H1 (cell line): ENCODE measurements around the gene FDPS. TPM values are rescaled to one million over a fixed set of nuclear protein-coding genes. Genes with fewer than 3 reads are reported as not detected.

ENCODE experiments used
- KDM4A ChIP-seq: IDR thresholded peaks from one replicate; pipeline ENCODE4 v1.7.1; 2012; ENCODE audit warnings: low read depth, mild to moderate bottlenecking, moderate library complexity, low read length, inconsistent platforms; ENCODE audit not compliant: severe bottlenecking
- RAD21 ChIP-seq, 2 experiments: IDR thresholded peaks in 1 of 2; conservative IDR thresholded peaks in 1 of 2; 2 replicates each; pipeline ENCODE4 v1.6.1; 2011; ENCODE audit warnings: low read depth in 2 of 2, low read length in 2 of 2, improper control_type of control experiment in 1 of 2, inconsistent platforms in 1 of 2, mild to moderate bottlenecking in 1 of 2, moderate library complexity in 1 of 2
- polyA plus RNA-seq, 7 experiments: library from polyadenylated mRNA; depleted of rRNA in 3 of 7; stranded (reverse) in 5 of 7; unstranded in 2 of 7; fragments of >200 nt in 5 of 7; fragments of 200-250 nt in 2 of 7; gene quantifications; 1 replicate in 5 of 7; 2 replicates in 1 of 7; 4 replicates in 1 of 7; pipeline versions ENCODE4 v1.2.1 to v1.2.3, GENCODE V29; 2011 to 2013; ENCODE audit warnings: missing spikeins in 2 of 7, mixed read lengths in 2 of 7
- total RNA-seq: library from RNA; stranded (reverse); fragmentation: NEBNext Ultra II Directional; extraction: Animal tissue kit (Norgen Biotek cat#: 25700); gene quantifications from 2 replicates; pipeline ENCODE4 v1.2.1, GENCODE V29; 2021
- TF ChIP-seq, protein P1 (sequence below), 3 experiments: IDR thresholded peaks; 1 replicate in 2 of 3; 2 replicates in 1 of 3; pipeline versions ENCODE4 v1.5.1 to v1.6.1; 2011; ENCODE audit warnings: low read length in 3 of 3, mild to moderate bottlenecking in 3 of 3, inconsistent platforms in 2 of 3, low read depth in 1 of 3, moderate library complexity in 1 of 3; ENCODE audit not compliant: insufficient read depth in 1 of 3; ENCODE audit errors: control extremely low read depth in 1 of 3

The FDPS gene
- total and polyA plus RNA-seq, 2 of the 8 experiments (the other 6 are each of a cell fraction or from before 2014, with no cell fraction given) = 267 to 368 TPM

DNA sequence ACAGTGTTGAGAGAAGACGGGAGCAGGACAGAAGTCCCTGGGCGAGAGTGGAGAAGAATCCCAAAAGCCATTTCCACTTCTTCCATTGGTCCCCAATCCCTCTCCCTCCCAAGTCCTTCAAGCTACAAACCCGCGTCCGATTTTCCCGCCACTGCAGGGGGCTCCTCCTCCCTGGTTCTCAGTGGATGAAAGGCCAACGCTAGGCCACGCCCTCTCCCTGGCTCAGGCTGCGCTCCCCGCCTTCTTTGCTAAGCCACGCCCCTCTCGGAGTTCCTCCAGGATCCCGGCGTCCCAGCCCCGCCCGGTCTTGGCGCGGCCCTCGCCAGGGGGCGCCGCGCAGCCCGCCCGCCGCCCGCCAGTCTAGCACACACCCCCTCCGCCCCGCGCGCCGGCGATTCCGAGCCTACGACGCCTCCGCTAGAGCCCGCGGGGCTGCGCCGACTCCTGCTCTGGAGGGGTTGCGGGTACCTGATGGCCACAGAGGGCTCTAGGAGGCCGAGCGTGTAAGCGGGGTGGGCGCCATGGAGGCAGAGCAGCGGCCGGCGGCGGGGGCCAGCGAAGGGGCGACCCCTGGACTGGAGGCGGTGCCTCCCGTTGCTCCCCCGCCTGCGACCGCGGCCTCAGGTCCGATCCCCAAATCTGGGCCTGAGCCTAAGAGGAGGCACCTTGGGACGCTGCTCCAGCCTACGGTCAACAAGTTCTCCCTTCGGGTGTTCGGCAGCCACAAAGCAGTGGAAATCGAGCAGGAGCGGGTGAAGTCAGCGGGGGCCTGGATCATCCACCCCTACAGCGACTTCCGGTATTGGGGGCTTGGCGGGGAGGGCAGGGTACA lies 31.4 kb upstream of the FDPS start, which contains the start of gene HCN3 (continued):
- peak in 1 of 2 experiments; percentile 30; a peak in 2 of 4 replicates for TF ChIP-seq RAD21 (IDR thresholded peaks at IDR 0.05 in 1 of 2, conservative IDR thresholded peaks at IDR 0.05 in 1 of 2; ENCODE audit: low read depth in 2 of 2, low read length in 2 of 2)
- TF ChIP-seq KDM4A = peak; percentile 90
- TF ChIP-seq, protein P1, sequence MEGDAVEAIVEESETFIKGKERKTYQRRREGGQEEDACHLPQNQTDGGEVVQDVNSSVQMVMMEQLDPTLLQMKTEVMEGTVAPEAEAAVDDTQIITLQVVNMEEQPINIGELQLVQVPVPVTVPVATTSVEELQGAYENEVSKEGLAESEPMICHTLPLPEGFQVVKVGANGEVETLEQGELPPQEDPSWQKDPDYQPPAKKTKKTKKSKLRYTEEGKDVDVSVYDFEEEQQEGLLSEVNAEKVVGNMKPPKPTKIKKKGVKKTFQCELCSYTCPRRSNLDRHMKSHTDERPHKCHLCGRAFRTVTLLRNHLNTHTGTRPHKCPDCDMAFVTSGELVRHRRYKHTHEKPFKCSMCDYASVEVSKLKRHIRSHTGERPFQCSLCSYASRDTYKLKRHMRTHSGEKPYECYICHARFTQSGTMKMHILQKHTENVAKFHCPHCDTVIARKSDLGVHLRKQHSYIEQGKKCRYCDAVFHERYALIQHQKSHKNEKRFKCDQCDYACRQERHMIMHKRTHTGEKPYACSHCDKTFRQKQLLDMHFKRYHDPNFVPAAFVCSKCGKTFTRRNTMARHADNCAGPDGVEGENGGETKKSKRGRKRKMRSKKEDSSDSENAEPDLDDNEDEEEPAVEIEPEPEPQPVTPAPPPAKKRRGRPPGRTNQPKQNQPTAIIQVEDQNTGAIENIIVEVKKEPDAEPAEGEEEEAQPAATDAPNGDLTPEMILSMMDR (IDR thresholded peaks at IDR 0.05; ENCODE audit: control extremely low read depth in 1 of 3, insufficient read depth in 1 of 3, low read depth in 1 of 3, low read length in 3 of 3) = peak; percentile 42 to 52 (median 51)
